Mesendoderm (in vitro differentiated cells): ENCODE measurements around the gene HS6ST3.
A peak's percentile ranks its signal among the peaks of the same experiment; 100 is the strongest.
"Not testable (repeated sequence)": the region's sequence is repeated elsewhere in the genome, so short reads cannot be mapped to it uniquely, and the experiment has no call there.

Experiments
- DNase-seq: peaks from one replicate; pipeline ENCODE4 v3.0.0; 2013
- H2AK5ac ChIP-seq: 2 replicates; pipeline ENCODE4 v1.6.1; 2013; ENCODE audit warnings: low read length, inconsistent platforms
- H2BK120ac ChIP-seq: 2 replicates; pipeline ENCODE4 v1.6.1; 2013; ENCODE audit warnings: low read depth, mild to moderate bottlenecking, low read length, moderate library complexity, mixed read lengths
- H2BK15ac ChIP-seq: replicated peaks from 2 replicates; pipeline ENCODE4 v1.6.1; 2013; ENCODE audit warnings: low read depth, mild to moderate bottlenecking, moderate library complexity
- H2BK5ac ChIP-seq: 2 replicates; pipeline ENCODE4 v1.6.1; 2013; ENCODE audit warnings: low read length, inconsistent platforms
- H3K18ac ChIP-seq: 2 replicates; pipeline ENCODE4 v1.6.1; 2013; ENCODE audit warnings: mild to moderate bottlenecking, low read length, mixed read lengths
- H3K23ac ChIP-seq: one replicate; pipeline ENCODE4 v1.6.1; 2013; ENCODE audit warnings: low read length
- H3K27ac ChIP-seq: 2 replicates; pipeline ENCODE4 v1.5.1; 2013; ENCODE audit warnings: low read depth, mild to moderate bottlenecking, inconsistent platforms, low read length, moderate library complexity
- H3K27me3 ChIP-seq: 2 replicates; pipeline ENCODE4 v1.6.1; 2013; ENCODE audit warnings: low read length, control low read depth, mild to moderate bottlenecking, inconsistent platforms; ENCODE audit not compliant: insufficient read depth, poor library complexity
- H3K36me3 ChIP-seq: 2 replicates; pipeline ENCODE4 v1.6.1; 2013; ENCODE audit warnings: low read length, inconsistent platforms; ENCODE audit not compliant: control insufficient read depth, insufficient read depth
- H3K4ac ChIP-seq: one replicate; pipeline ENCODE4 v1.6.1; 2013; ENCODE audit warnings: low read depth, mild to moderate bottlenecking, low read length, moderate library complexity
- H3K4me1 ChIP-seq: 2 replicates; pipeline ENCODE4 v1.6.1; 2013; ENCODE audit warnings: low read depth, low read length, inconsistent platforms; ENCODE audit not compliant: control insufficient read depth
- H3K4me2 ChIP-seq: 2 replicates; pipeline ENCODE4 v1.6.1; 2013; ENCODE audit warnings: low read length
- H3K4me3 ChIP-seq: 2 replicates; pipeline ENCODE4 v1.5.1; 2013; ENCODE audit warnings: mild to moderate bottlenecking, low read length
- H3K56ac ChIP-seq: one replicate; pipeline ENCODE4 v1.6.1; 2013; ENCODE audit warnings: low read length
- H3K79me1 ChIP-seq: 2 replicates; pipeline ENCODE4 v1.6.1; 2013; ENCODE audit warnings: low read length, inconsistent platforms
- H3K79me2 ChIP-seq: 2 replicates; pipeline ENCODE4 v1.6.1; 2013; ENCODE audit warnings: mild to moderate bottlenecking, low read length; ENCODE audit not compliant: control insufficient read depth, insufficient read depth
- H3K9ac ChIP-seq: 2 replicates; pipeline ENCODE4 v1.6.1; 2013; ENCODE audit warnings: low read length, inconsistent platforms
- H4K5ac ChIP-seq: one replicate; pipeline ENCODE4 v1.6.1; 2013; ENCODE audit warnings: low read length
- H4K8ac ChIP-seq: one replicate; pipeline ENCODE4 v1.6.1; 2013; ENCODE audit warnings: low read depth, mild to moderate bottlenecking, control low read depth, low read length, moderate library complexity
- WGBS: extraction: QIAGEN DNeasy Blood & Tissue Kit; methylation state at CpG from one replicate; pipeline ENCODE4 v1.1.7; 2013; ENCODE audit warnings: low lambda C conversion rate, missing lambda C conversion rate; ENCODE audit not compliant: insufficient coverage; ENCODE audit errors: extremely low coverage; 5-methylcytosine and 5-hydroxymethylcytosine counted together

HS6ST3 gene

DNA sequence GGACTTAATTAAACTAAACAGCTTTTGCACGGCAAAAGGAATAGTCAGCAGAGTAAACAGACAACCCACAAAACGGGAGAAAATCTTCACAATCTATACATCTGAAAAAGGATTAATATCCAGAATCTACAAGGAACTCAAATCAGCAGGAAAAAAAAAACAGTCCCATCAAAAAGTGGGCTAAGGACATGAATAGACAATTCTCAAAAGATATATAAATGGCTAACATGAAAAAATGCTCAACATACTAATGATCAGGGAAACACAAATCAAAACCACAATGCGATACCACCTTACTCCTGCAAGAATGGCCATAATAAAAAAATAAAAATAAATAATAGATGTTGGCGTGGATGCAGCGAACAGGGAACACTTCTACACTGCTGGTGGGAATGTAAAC is 38.4 kb upstream of the HS6ST3 start:
- H3K23ac ChIP-seq, H3K4me2 ChIP-seq, H2BK5ac ChIP-seq, H3K36me3 ChIP-seq, DNase-seq, H3K18ac ChIP-seq, H4K8ac ChIP-seq, H3K27me3 ChIP-seq, H3K56ac ChIP-seq, H4K5ac ChIP-seq, H3K4me1 ChIP-seq, H3K79me1 ChIP-seq, H3K9ac ChIP-seq, H3K4ac ChIP-seq, H3K79me2 ChIP-seq, H2BK15ac ChIP-seq, H3K4me3 ChIP-seq, H2BK120ac ChIP-seq, H3K27ac ChIP-seq, H2AK5ac ChIP-seq: not testable (repeated sequence)
- no CpG with 5 or more reads among the region's 5 CpGs for WGBS

DNA sequence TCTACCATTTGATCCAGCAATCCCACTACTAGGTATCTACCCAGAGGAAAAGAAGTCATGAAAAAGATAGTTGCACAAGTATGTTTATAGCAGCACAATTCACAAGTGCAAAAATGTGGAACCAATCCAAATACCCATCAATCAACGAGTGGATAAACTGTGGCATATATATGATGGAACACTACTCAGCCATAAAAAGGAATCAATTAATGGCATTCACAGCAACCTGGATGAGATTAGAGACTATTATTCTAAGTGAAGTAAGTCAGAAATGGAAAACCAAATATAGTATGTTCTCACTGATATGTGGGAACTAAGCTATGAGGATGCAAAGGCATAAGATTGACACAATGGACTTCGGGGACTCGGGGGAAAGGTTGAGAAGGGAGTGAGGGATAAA is 38.0 kb upstream of the HS6ST3 start:
- H3K79me2 ChIP-seq, H3K27ac ChIP-seq, H2AK5ac ChIP-seq, DNase-seq, H3K36me3 ChIP-seq, H3K27me3 ChIP-seq, H3K23ac ChIP-seq, H3K4me1 ChIP-seq, H3K4ac ChIP-seq, H3K79me1 ChIP-seq, H3K9ac ChIP-seq, H3K56ac ChIP-seq, H4K8ac ChIP-seq, H2BK15ac ChIP-seq, H3K18ac ChIP-seq, H2BK120ac ChIP-seq, H3K4me2 ChIP-seq, H4K5ac ChIP-seq, H3K4me3 ChIP-seq, H2BK5ac ChIP-seq: not testable (repeated sequence)
- WGBS: no CpG with 5 or more reads among the region's 3 CpGs

DNA sequence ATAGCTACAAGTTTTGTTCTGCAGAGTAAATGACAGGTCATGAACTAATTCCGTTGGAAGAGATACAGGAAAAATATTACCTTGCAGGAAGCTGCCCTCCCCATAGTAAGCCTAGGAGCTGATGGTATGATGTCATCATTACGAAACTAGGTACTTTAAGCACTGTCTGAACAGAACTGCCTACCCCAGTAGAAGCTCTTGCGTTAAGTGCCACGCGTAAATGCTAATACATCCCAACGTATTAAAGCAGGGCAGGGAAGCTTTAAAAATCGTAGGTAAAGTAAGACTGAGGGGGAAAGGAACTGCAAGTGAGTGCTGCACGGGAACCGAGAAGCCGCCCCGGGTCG is 37.3 kb upstream of the HS6ST3 start:
- Histone ChIP-seq H3K4me1 (no peaks in the 10 kb centered on the region), H3K27ac (no peak overlapping the region), H3K79me2 (peaks cover 2% of the 10 kb centered on the region), H3K23ac (no peak overlapping the region), H3K18ac (peak overlapping the region; percentile 33), H3K79me1 (no peaks in the 10 kb centered on the region), H2BK120ac (no peak overlapping the region), H3K56ac (peak overlapping the region; percentile 89), H3K9ac (peak overlapping the region; percentile 70), H3K36me3 (no peaks in the 10 kb centered on the region), H3K4me2 (peak overlapping the region; percentile 35), H2BK5ac (no peak overlapping the region), H3K4ac (peak overlapping the region; percentile 25), H2AK5ac (no peak overlapping the region), H4K5ac (no peak overlapping the region), H3K27me3 (no peaks in the 10 kb centered on the region), H3K4me3 (peak overlapping the region; percentile 52), H2BK15ac (no peak overlapping the region), H4K8ac (no peak overlapping the region)
- peak; percentile 65 for DNase-seq
- WGBS: no CpG with 5 or more reads among the region's 12 CpGs

DNA sequence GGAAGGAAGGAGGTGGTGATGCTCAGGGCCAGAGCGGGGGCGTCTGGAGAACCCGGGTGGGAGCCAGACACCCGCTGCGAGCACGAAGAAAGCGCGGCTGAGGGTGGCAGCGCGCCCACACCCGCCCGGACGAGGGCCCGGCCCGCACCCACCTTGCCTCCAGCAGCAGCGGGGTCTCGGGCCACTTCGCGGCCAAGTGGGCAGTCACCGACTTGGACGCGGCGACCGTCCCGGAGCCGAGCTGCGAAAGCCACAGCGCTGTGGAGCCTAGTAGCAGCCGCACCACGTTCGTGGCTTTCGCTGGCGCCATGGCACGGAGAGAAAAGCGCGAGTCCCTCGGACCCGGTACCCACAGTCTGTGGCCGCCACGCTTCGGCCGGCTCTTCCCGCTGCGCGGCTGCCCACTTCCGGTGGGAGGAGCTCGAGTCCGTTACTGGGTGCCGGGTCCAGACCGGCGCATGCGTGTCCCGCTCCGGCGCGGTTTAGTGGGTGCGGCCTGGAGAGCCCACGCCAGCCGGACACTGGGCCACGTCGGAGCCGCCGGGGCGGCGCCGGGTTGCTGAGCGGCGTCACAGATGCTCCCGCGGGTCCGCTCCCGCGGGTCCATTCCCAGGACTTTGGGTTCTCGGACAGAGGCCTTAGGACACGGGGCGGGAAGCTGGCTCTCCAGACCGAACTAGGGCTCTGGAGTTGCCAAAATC is 36.8 kb upstream of the HS6ST3 start, which contains the start of gene UGGT2:
Gene UGGT2, minus strand, starts transcription at position 399 of the 701 bp plus-strand sequence. Its CDS starts 89 bp downstream, at position 310.
- no peak within 1 kb of the TSS for H3K23ac ChIP-seq
- H3K4me1 ChIP-seq: no peaks in the 10 kb centered on the region
- H3K4me2 ChIP-seq: peak within 1 kb of the TSS; percentile 80
- DNase-seq: peak; percentile 89
- no CpG with 5 or more reads among the region's 77 CpGs for WGBS
- H2BK120ac ChIP-seq: no peak within 1 kb of the TSS
- peak within 1 kb of the TSS; percentile 100 for H4K8ac ChIP-seq
- peak within 1 kb of the TSS; percentile 43 for H3K18ac ChIP-seq
- H3K79me1 ChIP-seq: no peaks in the 10 kb centered on the region
- H3K4ac ChIP-seq: peak within 1 kb of the TSS; percentile 62
- H3K56ac ChIP-seq: peak within 1 kb of the TSS; percentile 89
- H3K9ac ChIP-seq: peak within 1 kb of the TSS; percentile 70
- peaks cover 2% of the 10 kb centered on the region for H3K79me2 ChIP-seq
- peak within 1 kb of the TSS; percentile 78 for H3K4me3 ChIP-seq
- no peaks in the 10 kb centered on the region for H3K27me3 ChIP-seq
- H3K27ac ChIP-seq: peak within 1 kb of the TSS; percentile 70
- no peak within 1 kb of the TSS for H2AK5ac ChIP-seq
- H2BK5ac ChIP-seq: no peak within 1 kb of the TSS
- no peaks in the 10 kb centered on the region for H3K36me3 ChIP-seq
- H2BK15ac ChIP-seq: no peak within 1 kb of the TSS
- no peak within 1 kb of the TSS for H4K5ac ChIP-seq

DNA sequence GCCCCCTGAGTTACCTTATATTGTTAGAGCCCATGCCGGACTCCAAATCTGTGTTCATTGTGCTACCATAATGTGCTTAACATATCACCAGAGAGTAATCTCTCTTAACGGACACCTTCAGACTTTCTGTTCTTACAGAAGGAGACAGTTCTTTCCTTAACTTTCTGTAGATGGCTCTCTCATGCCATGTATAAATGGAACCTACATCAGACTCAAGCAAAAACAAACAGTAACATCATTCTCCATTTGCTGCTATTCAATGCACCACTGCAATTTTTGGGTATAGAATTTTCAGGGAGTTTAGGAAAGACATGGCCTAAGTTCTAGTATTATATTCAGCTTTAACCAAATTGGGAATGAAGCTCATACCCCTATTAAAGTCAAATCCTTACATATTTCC is 24.1 kb upstream of the HS6ST3 start:
- no peaks in the 10 kb centered on the region for H3K79me1 ChIP-seq
- no peak overlapping the region for H3K27ac ChIP-seq
- no peak overlapping the region for H3K18ac ChIP-seq
- H3K79me2 ChIP-seq: no peaks in the 10 kb centered on the region
- DNase-seq: no peak
- H3K56ac ChIP-seq: no peak overlapping the region
- no peak overlapping the region for H3K4me2 ChIP-seq
- no peak overlapping the region for H4K5ac ChIP-seq
- H2BK5ac ChIP-seq: no peak overlapping the region
- no peak overlapping the region for H2BK15ac ChIP-seq
- no peak overlapping the region for H3K4me3 ChIP-seq
- H3K36me3 ChIP-seq: no peaks in the 10 kb centered on the region
- no peak overlapping the region for H4K8ac ChIP-seq
- no peaks in the 10 kb centered on the region for H3K27me3 ChIP-seq
- H2AK5ac ChIP-seq: no peak overlapping the region
- WGBS: no CpG with 5 or more reads among the region's 2 CpGs
- H3K4ac ChIP-seq: no peak overlapping the region
- no peak overlapping the region for H2BK120ac ChIP-seq
- no peaks in the 10 kb centered on the region for H3K4me1 ChIP-seq
- H3K9ac ChIP-seq: no peak overlapping the region
- no peak overlapping the region for H3K23ac ChIP-seq

DNA sequence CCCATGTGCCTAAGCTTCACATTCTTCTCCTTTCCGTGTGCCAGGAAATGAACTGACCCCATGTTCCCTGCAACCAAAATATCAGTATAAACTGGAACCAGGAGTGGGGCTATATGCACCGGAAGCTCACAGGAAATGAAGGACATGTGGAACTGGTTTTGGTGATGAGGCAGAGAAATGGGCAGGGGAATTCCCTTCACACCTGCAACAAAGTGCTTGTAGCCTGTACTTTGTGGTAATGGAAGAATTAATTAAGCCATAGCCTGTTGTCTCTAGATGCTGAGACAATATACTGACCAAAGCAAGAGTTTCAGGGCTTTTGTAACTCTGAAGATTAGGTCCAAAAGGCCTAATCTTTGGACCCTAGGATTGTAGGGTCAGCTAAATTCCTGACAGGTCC is 21.2 kb upstream of the HS6ST3 start:
- H4K8ac ChIP-seq: no peak overlapping the region
- H3K18ac ChIP-seq: no peak overlapping the region
- no peaks in the 10 kb centered on the region for H3K27me3 ChIP-seq
- no peak overlapping the region for H3K4ac ChIP-seq
- H3K23ac ChIP-seq: no peak overlapping the region
- H3K79me1 ChIP-seq: no peaks in the 10 kb centered on the region
- no peak overlapping the region for H2BK15ac ChIP-seq
- H2BK5ac ChIP-seq: no peak overlapping the region
- no peak overlapping the region for H3K56ac ChIP-seq
- no peak overlapping the region for H4K5ac ChIP-seq
- WGBS: no CpG with 5 or more reads among the region's 2 CpGs
- no peak overlapping the region for H3K4me3 ChIP-seq
- no peak overlapping the region for H3K27ac ChIP-seq
- no peaks in the 10 kb centered on the region for H3K79me2 ChIP-seq
- H3K9ac ChIP-seq: no peak overlapping the region
- H3K4me2 ChIP-seq: no peak overlapping the region
- no peak for DNase-seq
- H3K36me3 ChIP-seq: no peaks in the 10 kb centered on the region
- no peak overlapping the region for H2AK5ac ChIP-seq
- H2BK120ac ChIP-seq: no peak overlapping the region
- no peaks in the 10 kb centered on the region for H3K4me1 ChIP-seq
